CD4-positive, alpha-beta T cell (primary cell): ENCODE results near the gene N4BP2L1. TPM values are rescaled to one million over a fixed set of nuclear protein-coding genes. Genes with fewer than 3 reads are reported as not detected.

Source experiments
- ATAC-seq: fragments of 200-7000 bp; cut with Tn5 transposase; one replicate; pipeline ENCODE4 v1.10.0; 2022; ENCODE audit warnings: mild to moderate bottlenecking; ENCODE audit not compliant: poor library complexity
- CTCF ChIA-PET: fragments of 350-600 bp; sonication (Branson Sonifier 250); formaldehyde crosslinking; loops from one replicate; lab custom pipeline; 2021; ENCODE audit warnings: antibody characterized with exemption, inconsistent platforms; lab: Charles Lee
- POLR2A ChIA-PET: fragments of 350-600 bp; sonication (Branson Sonifier 250); formaldehyde crosslinking; loops from one replicate; lab custom pipeline; 2021; ENCODE audit warnings: antibody characterized with exemption, inconsistent platforms; lab: Charles Lee
- DNase-seq, 14 experiments: peaks; one replicate each; pipeline ENCODE4 v3.0.0-alpha.2; 2013 to 2020; ENCODE audit warnings: mixed read lengths in 2 of 14
- H3K27ac ChIP-seq, 2 donors: one replicate each; pipeline versions ENCODE4 v1.5.1 to v1.7.0; 2013; ENCODE audit warnings: low read length in 2 of 2, low read depth in 1 of 2, mild to moderate bottlenecking in 1 of 2
- H3K27me3 ChIP-seq, 2 experiments: 1 replicate in 1 of 2; 2 replicates in 1 of 2; pipeline versions ENCODE4 v1.6.1 to v1.7.0; 2013; ENCODE audit warnings: low read length in 2 of 2, control low read depth in 1 of 2, mild to moderate bottlenecking in 1 of 2, moderate library complexity in 1 of 2; ENCODE audit not compliant: insufficient read depth in 2 of 2, control insufficient read depth in 1 of 2
- H3K36me3 ChIP-seq: one replicate; pipeline ENCODE4 v1.6.1; 2013; ENCODE audit warnings: low read length, control low read depth; ENCODE audit not compliant: insufficient read depth
- H3K4me1 ChIP-seq: one replicate; pipeline ENCODE4 v1.6.1; 2013; ENCODE audit warnings: low read length, control low read depth; ENCODE audit not compliant: insufficient read depth
- H3K4me3 ChIP-seq: one replicate; pipeline ENCODE4 v1.5.1; 2013; ENCODE audit warnings: mild to moderate bottlenecking, low read length, moderate library complexity
- H3K9me3 ChIP-seq, 2 experiments: 1 replicate in 1 of 2; 2 replicates in 1 of 2; pipeline versions ENCODE4 v1.6.1 to v1.7.0; 2013; ENCODE audit warnings: low read length in 2 of 2, mild to moderate bottlenecking in 2 of 2, control low read depth in 1 of 2, moderate library complexity in 1 of 2; ENCODE audit not compliant: control insufficient read depth in 1 of 2, insufficient read depth in 1 of 2
- H3K27ac Mint-ChIP-seq: one replicate; pipeline ENCODE4 v1.8.0; 2020; ENCODE audit warnings: mixed read lengths
- H3K27me3 Mint-ChIP-seq: one replicate; pipeline ENCODE4 v1.8.0; 2021; ENCODE audit warnings: mixed read lengths
- H3K36me3 Mint-ChIP-seq: one replicate; pipeline ENCODE4 v1.8.0; 2021; ENCODE audit warnings: low read depth, mixed read lengths
- H3K4me1 Mint-ChIP-seq: one replicate; pipeline ENCODE4 v1.8.0; 2021; ENCODE audit warnings: low read depth, mixed read lengths
- H3K4me3 Mint-ChIP-seq: one replicate; pipeline ENCODE4 v1.8.0; 2020; ENCODE audit warnings: mild to moderate bottlenecking, mixed read lengths
- H3K9me3 Mint-ChIP-seq: one replicate; pipeline ENCODE4 v1.8.0; 2020; ENCODE audit warnings: mixed read lengths
- intact Hi-C, 2 experiments: fragments of 100-400 bp; cut with DNase I in 1 of 2; cut with micrococcal nuclease in 1 of 2; formaldehyde crosslinking; loops; one replicate each; pipeline versions ENCODE4 v1.15.1 to v1.9.0; 2023 to 2025; cut with DNase I, micrococcal nuclease
- total RNA-seq, 174 experiments: library from RNA in 2 of 174; stranded (reverse) in 2 of 174; gene quantifications; one replicate each; pipeline ENCODE4 v1.2.3 and lab custom pipeline; 2021 to 2026
- TF ChIP-seq, protein P1 (sequence below): fragments of 200-600 bp; IDR thresholded peaks from one replicate; pipeline ENCODE4 v1.8.0; 2022; ENCODE audit warnings: antibody characterized with exemption, mild to moderate bottlenecking

The N4BP2L1 gene
- total RNA-seq, 2 experiments from 2014 or later: 47.5 to 50.5 TPM

DNA sequence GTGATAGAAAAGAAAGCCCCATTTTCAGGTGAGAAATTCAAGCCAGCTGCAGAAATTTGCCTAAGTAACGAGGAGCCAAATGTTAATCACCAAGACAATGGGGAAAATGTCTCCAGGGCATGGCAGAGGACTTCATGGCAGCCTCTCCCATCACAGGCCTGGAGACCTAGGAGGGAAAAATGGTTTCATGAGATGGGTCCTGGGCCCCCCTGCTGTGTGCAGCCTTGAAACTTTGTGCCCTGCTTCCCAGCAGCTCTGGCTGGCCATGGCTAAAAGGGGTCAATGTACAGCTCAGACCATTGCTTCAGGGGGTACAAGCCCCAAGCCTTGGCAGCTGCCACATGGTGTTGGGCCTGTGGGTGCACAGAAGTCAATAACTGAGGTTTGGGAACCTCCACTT, 9.9 kb downstream of the N4BP2L1 start:
- no peaks in the 10 kb centered on the region for H3K27me3 ChIP-seq
- Mint-ChIP-seq H3K4me1 (peaks cover 13% of the 10 kb centered on the region), H3K27ac (no peak overlapping the region), H3K4me3 (no peak overlapping the region), H3K27me3 (no peaks in the 10 kb centered on the region), H3K36me3 (peaks cover 47% of the 10 kb centered on the region), H3K9me3 (no peaks in the 10 kb centered on the region)
- H3K4me1 ChIP-seq: no peaks in the 10 kb centered on the region
- H3K36me3 ChIP-seq: peaks cover 20% of the 10 kb centered on the region
- ChIA-PET CTCF (no interaction called here), POLR2A (no interaction called here)
- DNase-seq (no peak), ATAC-seq (no peak)
- TF ChIP-seq, protein P1, sequence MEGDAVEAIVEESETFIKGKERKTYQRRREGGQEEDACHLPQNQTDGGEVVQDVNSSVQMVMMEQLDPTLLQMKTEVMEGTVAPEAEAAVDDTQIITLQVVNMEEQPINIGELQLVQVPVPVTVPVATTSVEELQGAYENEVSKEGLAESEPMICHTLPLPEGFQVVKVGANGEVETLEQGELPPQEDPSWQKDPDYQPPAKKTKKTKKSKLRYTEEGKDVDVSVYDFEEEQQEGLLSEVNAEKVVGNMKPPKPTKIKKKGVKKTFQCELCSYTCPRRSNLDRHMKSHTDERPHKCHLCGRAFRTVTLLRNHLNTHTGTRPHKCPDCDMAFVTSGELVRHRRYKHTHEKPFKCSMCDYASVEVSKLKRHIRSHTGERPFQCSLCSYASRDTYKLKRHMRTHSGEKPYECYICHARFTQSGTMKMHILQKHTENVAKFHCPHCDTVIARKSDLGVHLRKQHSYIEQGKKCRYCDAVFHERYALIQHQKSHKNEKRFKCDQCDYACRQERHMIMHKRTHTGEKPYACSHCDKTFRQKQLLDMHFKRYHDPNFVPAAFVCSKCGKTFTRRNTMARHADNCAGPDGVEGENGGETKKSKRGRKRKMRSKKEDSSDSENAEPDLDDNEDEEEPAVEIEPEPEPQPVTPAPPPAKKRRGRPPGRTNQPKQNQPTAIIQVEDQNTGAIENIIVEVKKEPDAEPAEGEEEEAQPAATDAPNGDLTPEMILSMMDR: no peak
- H3K4me3 ChIP-seq: no peak overlapping the region
- H3K27ac ChIP-seq: no peak overlapping the region
- intact Hi-C loops: no loop called here
- H3K9me3 ChIP-seq: peaks cover 0 to 8% of the 10 kb centered on the region in 2 experiments

DNA sequence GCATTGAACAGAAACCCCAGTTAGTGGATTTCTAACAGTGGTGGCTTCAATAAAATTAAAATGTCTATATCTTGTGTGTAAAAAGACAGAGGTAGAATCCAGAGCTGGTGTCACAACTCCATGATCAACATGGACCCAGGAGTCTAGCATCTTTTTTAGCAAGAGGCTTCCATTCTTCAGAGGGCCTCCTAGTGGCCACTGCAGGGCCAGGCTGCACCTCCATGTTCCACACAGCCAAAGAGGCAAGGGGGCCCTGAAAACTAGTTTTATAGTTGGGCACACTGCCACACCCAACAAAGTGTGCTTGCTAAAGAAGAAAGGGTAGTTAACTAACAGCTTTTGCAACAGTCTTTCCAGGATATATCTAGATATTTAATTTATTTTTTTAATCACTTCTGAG, 12.9 kb downstream of the N4BP2L1 start:
- POLR2A ChIA-PET: interaction anchor here (1.6 kb wide), 1 partner anchor 12 kb away, joined by 5 read pairs; the partner anchor contains the start of gene N4BP2L1
- ATAC-seq (peak; percentile 66), DNase-seq (peak in 5 of 14 experiments; percentile 10 to 42 (median 30))
- no peak overlapping the region for H3K27ac Mint-ChIP-seq
- no peaks in the 10 kb centered on the region for H3K9me3 Mint-ChIP-seq
- H3K4me1 ChIP-seq: no peaks in the 10 kb centered on the region
- no peak overlapping the region for H3K27ac ChIP-seq
- H3K27me3 Mint-ChIP-seq: no peaks in the 10 kb centered on the region
- intact Hi-C loops: no loop called here
- TF ChIP-seq, protein P1: peak; percentile 34
- H3K4me3 Mint-ChIP-seq: no peak overlapping the region
- peaks cover 28% of the 10 kb centered on the region for H3K4me1 Mint-ChIP-seq
- H3K9me3 ChIP-seq: peaks cover 0 to 8% of the 10 kb centered on the region in 2 experiments
- no peaks in the 10 kb centered on the region for H3K27me3 ChIP-seq
- peaks cover 31% of the 10 kb centered on the region for H3K36me3 Mint-ChIP-seq
- peaks cover 18% of the 10 kb centered on the region for H3K36me3 ChIP-seq
- H3K4me3 ChIP-seq: no peak overlapping the region
- CTCF ChIA-PET: interaction anchor here (0.9 to 1.0 kb wide), 2 partner anchors 8 to 166 kb away, joined by 3 to 4 read pairs; no protein-coding TSS in a partner anchor

DNA sequence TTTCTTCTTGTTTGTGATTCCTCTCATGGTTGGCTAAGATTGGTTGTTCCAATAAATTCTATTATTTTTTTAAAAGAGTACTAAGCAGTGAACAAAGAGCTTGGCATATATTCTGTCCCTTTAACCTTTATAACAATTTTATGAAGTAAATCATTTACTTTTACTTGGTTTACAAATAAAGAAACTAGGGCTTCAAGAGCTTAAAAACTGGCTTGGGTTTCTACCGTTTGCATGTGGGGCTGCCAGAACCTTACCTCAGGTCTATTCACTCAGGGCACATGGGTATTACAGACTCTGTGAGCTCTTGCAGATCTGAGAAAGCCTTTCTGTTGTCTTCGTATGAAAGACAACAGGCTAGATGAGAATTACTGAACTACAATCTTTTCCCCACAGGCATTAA, 13.3 kb downstream of the N4BP2L1 start:
- POLR2A ChIA-PET: interaction anchor here (1.6 kb wide), 1 partner anchor 13 kb away, joined by 5 read pairs; the partner anchor contains the start of gene N4BP2L1
- Histone ChIP-seq H3K4me1 (peaks cover 1% of the 10 kb centered on the region), H3K9me3 (peaks cover 0 to 3% of the 10 kb centered on the region in 2 experiments), H3K27me3 (no peaks in the 10 kb centered on the region), H3K36me3 (peaks cover 14% of the 10 kb centered on the region), H3K27ac (no peak overlapping the region), H3K4me3 (no peak overlapping the region)
- Mint-ChIP-seq H3K36me3 (peaks cover 31% of the 10 kb centered on the region), H3K27ac (no peak overlapping the region), H3K27me3 (no peaks in the 10 kb centered on the region), H3K4me3 (no peak overlapping the region), H3K9me3 (no peaks in the 10 kb centered on the region), H3K4me1 (peaks cover 32% of the 10 kb centered on the region)
- DNase-seq: no peak
- CTCF ChIA-PET: interaction anchor here (0.9 to 1.0 kb wide), 2 partner anchors 9 to 166 kb away, joined by 3 to 4 read pairs; no protein-coding TSS in a partner anchor
- intact Hi-C loops: no loop called here
- no peak for ATAC-seq
- TF ChIP-seq, protein P1: no peak
